Liver (tissue), 9 donors: Measurements from ENCODE around the gene TBX1. TPM values are rescaled to one million over a fixed set of nuclear protein-coding genes. Genes with fewer than 3 reads are reported as not detected.

Source experiments
- DNase-seq: peaks from one replicate; pipeline ENCODE4 v3.0.0-alpha.2; 2017; ENCODE audit warnings: low spot score
- H3K27ac ChIP-seq, 2 donors: one replicate each; pipeline ENCODE4 v1.7.0; 2013; ENCODE audit warnings: inconsistent platforms in 2 of 2, low read length in 2 of 2, control low read depth in 1 of 2, low read depth in 1 of 2, mild to moderate bottlenecking in 1 of 2
- H3K27me3 ChIP-seq, 4 donors: one replicate each; pipeline versions ENCODE4 v1.6.1 to v1.7.0; 2013; ENCODE audit warnings: low read length in 3 of 4, inconsistent platforms in 1 of 4, mild to moderate bottlenecking in 1 of 4, moderate library complexity in 1 of 4; ENCODE audit not compliant: control insufficient read depth in 4 of 4, insufficient read depth in 4 of 4
- H3K36me3 ChIP-seq, 4 donors: one replicate each; pipeline versions ENCODE4 v1.6.1 to v1.7.0; 2013; ENCODE audit warnings: low read length in 3 of 4, mild to moderate bottlenecking in 3 of 4, low read depth in 1 of 4, moderate library complexity in 1 of 4; ENCODE audit not compliant: control insufficient read depth in 4 of 4, insufficient read depth in 3 of 4
- H3K4me1 ChIP-seq, 4 donors: one replicate each; pipeline versions ENCODE4 v1.6.1 to v1.7.0; 2013; ENCODE audit warnings: low read length in 3 of 4, mild to moderate bottlenecking in 3 of 4, moderate library complexity in 1 of 4; ENCODE audit not compliant: control insufficient read depth in 4 of 4, insufficient read depth in 4 of 4
- H3K4me3 ChIP-seq, 3 donors: one replicate each; pipeline versions ENCODE4 v1.6.1 to v1.7.0; 2013; ENCODE audit warnings: low read length in 3 of 3, control low read depth in 1 of 3, low read depth in 1 of 3, mild to moderate bottlenecking in 1 of 3
- H3K9ac ChIP-seq, 2 donors: one replicate each; pipeline ENCODE4 v1.7.0; 2013; ENCODE audit warnings: low read length in 2 of 2, mild to moderate bottlenecking in 2 of 2, moderate library complexity in 2 of 2, control low read depth in 1 of 2, low read depth in 1 of 2
- H3K9me3 ChIP-seq, 4 donors: one replicate each; pipeline versions ENCODE4 v1.6.1 to v1.7.0; 2013; ENCODE audit warnings: low read length in 3 of 4; ENCODE audit not compliant: control insufficient read depth in 4 of 4
- EGR1 ChIP-seq, 2 donors: IDR thresholded peaks; 2 replicates each; pipeline ENCODE4 v1.6.1; 2016 to 2018; ENCODE audit warnings: antibody characterized with exemption in 2 of 2, low read depth in 2 of 2
- FOXA1 ChIP-seq: IDR thresholded peaks from 2 replicates; pipeline ENCODE4 v1.6.1; 2016; ENCODE audit warnings: antibody characterized with exemption
- FOXA2 ChIP-seq: IDR thresholded peaks from 2 replicates; pipeline ENCODE4 v1.6.1; 2016; ENCODE audit warnings: antibody characterized with exemption
- GABPA ChIP-seq, 2 donors: IDR thresholded peaks in 1 of 2; conservative IDR thresholded peaks in 1 of 2; 2 replicates each; pipeline ENCODE4 v1.6.1; 2016; ENCODE audit warnings: antibody characterized with exemption in 2 of 2, mild to moderate bottlenecking in 1 of 2, moderate library complexity in 1 of 2
- HNF4A ChIP-seq, 2 donors: conservative IDR thresholded peaks; 2 replicates each; pipeline ENCODE4 v1.6.1; 2016; ENCODE audit warnings: antibody characterized with exemption in 2 of 2, mild to moderate bottlenecking in 2 of 2
- HNF4G ChIP-seq: IDR thresholded peaks from 2 replicates; pipeline ENCODE4 v1.6.1; 2016; ENCODE audit warnings: antibody characterized with exemption
- JUND ChIP-seq, 2 donors: IDR thresholded peaks; 2 replicates each; pipeline ENCODE4 v1.6.1; 2016; ENCODE audit warnings: antibody characterized with exemption in 2 of 2
- NR2F2 ChIP-seq: IDR thresholded peaks from 2 replicates; pipeline ENCODE4 v1.6.1; 2016; ENCODE audit warnings: antibody characterized with exemption
- RAD21 ChIP-seq, 2 donors: IDR thresholded peaks; 2 replicates each; pipeline ENCODE4 v1.6.1; 2016; ENCODE audit warnings: antibody characterized with exemption in 2 of 2, mild to moderate bottlenecking in 2 of 2
- RXRA ChIP-seq, 2 donors: IDR thresholded peaks; 2 replicates each; pipeline ENCODE4 v1.6.1; 2017 to 2018; ENCODE audit warnings: antibody characterized with exemption in 2 of 2, mild to moderate bottlenecking in 1 of 2
- SP1 ChIP-seq: IDR thresholded peaks from 2 replicates; pipeline ENCODE4 v1.6.1; 2018; ENCODE audit warnings: antibody characterized with exemption, mild to moderate bottlenecking
- YY1 ChIP-seq: IDR thresholded peaks from 2 replicates; pipeline ENCODE4 v1.6.1; 2016; ENCODE audit warnings: antibody characterized with exemption, mild to moderate bottlenecking
- ZBTB33 ChIP-seq: IDR thresholded peaks from 2 replicates; pipeline ENCODE4 v1.6.1; 2016; ENCODE audit warnings: antibody characterized with exemption
- WGBS: extraction: QIAGEN DNeasy Blood & Tissue Kit; methylation state at CpG from one replicate; pipeline ENCODE4 v1.1.7; 2013; 5-methylcytosine and 5-hydroxymethylcytosine counted together
- polyA plus RNA-seq, 2 donors: library from polyadenylated mRNA; stranded (reverse) in 1 of 2; unstranded in 1 of 2; fragments of 200-250 nt in 1 of 2; fragments of >200 nt in 1 of 2; fragmentation: Nextera tagmentation in 1 of 2; extraction: Ambion mirVana in 1 of 2; gene quantifications; one replicate each; pipeline versions ENCODE4 v1.2.1 to v1.2.3, GENCODE V29; 2013 to 2015
- total RNA-seq, 2 donors: library from RNA; depleted of rRNA; stranded (reverse); fragments of >200 nt; gene quantifications; one replicate each; pipeline ENCODE4 v1.2.3, GENCODE V29; 2014
- TF ChIP-seq, protein P1 (sequence below): IDR thresholded peaks from 2 replicates; pipeline ENCODE4 v1.6.1; 2016; ENCODE audit warnings: antibody characterized with exemption
- TF ChIP-seq, protein P2 (sequence below): IDR thresholded peaks from 2 replicates; pipeline ENCODE4 v1.6.1; 2016; ENCODE audit warnings: antibody characterized with exemption
- TF ChIP-seq, protein P3 (sequence below): IDR thresholded peaks from 2 replicates; pipeline ENCODE4 v1.6.1; 2016; ENCODE audit warnings: antibody characterized with exemption, mild to moderate bottlenecking
- TF ChIP-seq, protein P4 (sequence below): fragments of 150-350 bp; IDR thresholded peaks from 2 replicates; pipeline ENCODE4 v1.5.1; 2017; ENCODE audit warnings: improper control_type of control experiment, low read depth, low read length; ENCODE audit not compliant: missing input control
- donor health status: healthy.
- donor health status: healthy.
- donor health status: healthy.
- donor health status: healthy.
- donor health status: healthy.

The TBX1 gene
- total and polyA plus RNA-seq, 4 donors = 0.17 to 0.18 TPM; not detected in 2

- 69% methylated on average over 31 of the region's 31 CpGs for WGBS
- H3K27me3 ChIP-seq = no peaks in the 10 kb centered on the region
- H3K4me1 ChIP-seq = no peaks in the 10 kb centered on the region
- H3K9me3 ChIP-seq = no peaks in the 10 kb centered on the region
- no peak overlapping the region for H3K4me3 ChIP-seq
- no peak for DNase-seq
- no peaks in the 10 kb centered on the region for H3K36me3 ChIP-seq
- no peak overlapping the region for H3K27ac ChIP-seq
- H3K9ac ChIP-seq = no peak overlapping the region
- TF ChIP-seq, protein P1, sequence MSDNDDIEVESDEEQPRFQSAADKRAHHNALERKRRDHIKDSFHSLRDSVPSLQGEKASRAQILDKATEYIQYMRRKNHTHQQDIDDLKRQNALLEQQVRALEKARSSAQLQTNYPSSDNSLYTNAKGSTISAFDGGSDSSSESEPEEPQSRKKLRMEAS = no peak
- TF ChIP-seq, protein P2, sequence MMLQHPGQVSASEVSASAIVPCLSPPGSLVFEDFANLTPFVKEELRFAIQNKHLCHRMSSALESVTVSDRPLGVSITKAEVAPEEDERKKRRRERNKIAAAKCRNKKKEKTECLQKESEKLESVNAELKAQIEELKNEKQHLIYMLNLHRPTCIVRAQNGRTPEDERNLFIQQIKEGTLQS = no peak
- no peak for TF ChIP-seq EGR1 (IDR thresholded peaks at IDR 0.05; ENCODE audit: low read depth in 2 of 2)
- TF ChIP-seq, protein P3, sequence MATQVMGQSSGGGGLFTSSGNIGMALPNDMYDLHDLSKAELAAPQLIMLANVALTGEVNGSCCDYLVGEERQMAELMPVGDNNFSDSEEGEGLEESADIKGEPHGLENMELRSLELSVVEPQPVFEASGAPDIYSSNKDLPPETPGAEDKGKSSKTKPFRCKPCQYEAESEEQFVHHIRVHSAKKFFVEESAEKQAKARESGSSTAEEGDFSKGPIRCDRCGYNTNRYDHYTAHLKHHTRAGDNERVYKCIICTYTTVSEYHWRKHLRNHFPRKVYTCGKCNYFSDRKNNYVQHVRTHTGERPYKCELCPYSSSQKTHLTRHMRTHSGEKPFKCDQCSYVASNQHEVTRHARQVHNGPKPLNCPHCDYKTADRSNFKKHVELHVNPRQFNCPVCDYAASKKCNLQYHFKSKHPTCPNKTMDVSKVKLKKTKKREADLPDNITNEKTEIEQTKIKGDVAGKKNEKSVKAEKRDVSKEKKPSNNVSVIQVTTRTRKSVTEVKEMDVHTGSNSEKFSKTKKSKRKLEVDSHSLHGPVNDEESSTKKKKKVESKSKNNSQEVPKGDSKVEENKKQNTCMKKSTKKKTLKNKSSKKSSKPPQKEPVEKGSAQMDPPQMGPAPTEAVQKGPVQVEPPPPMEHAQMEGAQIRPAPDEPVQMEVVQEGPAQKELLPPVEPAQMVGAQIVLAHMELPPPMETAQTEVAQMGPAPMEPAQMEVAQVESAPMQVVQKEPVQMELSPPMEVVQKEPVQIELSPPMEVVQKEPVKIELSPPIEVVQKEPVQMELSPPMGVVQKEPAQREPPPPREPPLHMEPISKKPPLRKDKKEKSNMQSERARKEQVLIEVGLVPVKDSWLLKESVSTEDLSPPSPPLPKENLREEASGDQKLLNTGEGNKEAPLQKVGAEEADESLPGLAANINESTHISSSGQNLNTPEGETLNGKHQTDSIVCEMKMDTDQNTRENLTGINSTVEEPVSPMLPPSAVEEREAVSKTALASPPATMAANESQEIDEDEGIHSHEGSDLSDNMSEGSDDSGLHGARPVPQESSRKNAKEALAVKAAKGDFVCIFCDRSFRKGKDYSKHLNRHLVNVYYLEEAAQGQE = no peak
- TF ChIP-seq RAD21 (IDR thresholded peaks at IDR 0.05) = no peak
- no peak for TF ChIP-seq NR2F2
- no peak for TF ChIP-seq FOXA1
- TF ChIP-seq ZBTB33 = no peak
- no peak for TF ChIP-seq YY1
These were observed 21.7 kb upstream of the TBX1 start for GRCh38 chr22:19738664-19739447.

DNA sequence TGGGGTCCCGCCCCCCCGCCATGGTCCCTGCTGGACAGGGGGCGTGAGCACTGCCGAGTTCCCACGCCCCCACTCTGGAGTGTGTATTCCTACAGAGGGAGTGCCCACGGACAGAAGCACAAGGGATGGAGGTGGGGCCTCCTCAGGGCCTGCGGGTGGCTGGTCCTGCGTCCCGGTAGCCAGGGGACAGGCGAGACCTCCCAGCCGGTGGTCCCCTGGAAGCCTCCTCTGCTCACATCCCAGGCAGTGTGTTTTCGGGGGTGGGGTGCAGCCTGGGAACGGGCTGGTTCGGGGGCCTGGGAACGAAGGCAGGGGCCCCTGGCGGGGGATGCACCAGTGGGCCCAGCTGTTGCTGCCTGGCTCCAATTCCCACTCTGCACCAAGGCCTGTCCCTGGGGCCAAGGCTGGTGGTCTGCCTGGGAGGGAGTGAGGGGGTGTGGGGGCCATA lies 21.1 kb upstream of the TBX1 start:
- H3K4me1 ChIP-seq = no peaks in the 10 kb centered on the region
- no peaks in the 10 kb centered on the region for H3K27me3 ChIP-seq
- no peak for DNase-seq
- no peaks in the 10 kb centered on the region for H3K36me3 ChIP-seq
- no peak overlapping the region for H3K4me3 ChIP-seq
- H3K9ac ChIP-seq = no peak overlapping the region
- H3K27ac ChIP-seq = no peak overlapping the region
- TF ChIP-seq NR2F2 (no peak), GABPA (IDR thresholded peaks at IDR 0.05 in 1 of 2, conservative IDR thresholded peaks at IDR 0.05 in 1 of 2) (no peak), SP1 (no peak), FOXA2 (no peak), YY1 (no peak), EGR1 (IDR thresholded peaks at IDR 0.05; ENCODE audit: low read depth in 2 of 2) (no peak), JUND (IDR thresholded peaks at IDR 0.05) (no peak), HNF4G (no peak), HNF4A (conservative IDR thresholded peaks at IDR 0.05) (no peak), RXRA (IDR thresholded peaks at IDR 0.05) (no peak)
- TF ChIP-seq, protein P4, sequence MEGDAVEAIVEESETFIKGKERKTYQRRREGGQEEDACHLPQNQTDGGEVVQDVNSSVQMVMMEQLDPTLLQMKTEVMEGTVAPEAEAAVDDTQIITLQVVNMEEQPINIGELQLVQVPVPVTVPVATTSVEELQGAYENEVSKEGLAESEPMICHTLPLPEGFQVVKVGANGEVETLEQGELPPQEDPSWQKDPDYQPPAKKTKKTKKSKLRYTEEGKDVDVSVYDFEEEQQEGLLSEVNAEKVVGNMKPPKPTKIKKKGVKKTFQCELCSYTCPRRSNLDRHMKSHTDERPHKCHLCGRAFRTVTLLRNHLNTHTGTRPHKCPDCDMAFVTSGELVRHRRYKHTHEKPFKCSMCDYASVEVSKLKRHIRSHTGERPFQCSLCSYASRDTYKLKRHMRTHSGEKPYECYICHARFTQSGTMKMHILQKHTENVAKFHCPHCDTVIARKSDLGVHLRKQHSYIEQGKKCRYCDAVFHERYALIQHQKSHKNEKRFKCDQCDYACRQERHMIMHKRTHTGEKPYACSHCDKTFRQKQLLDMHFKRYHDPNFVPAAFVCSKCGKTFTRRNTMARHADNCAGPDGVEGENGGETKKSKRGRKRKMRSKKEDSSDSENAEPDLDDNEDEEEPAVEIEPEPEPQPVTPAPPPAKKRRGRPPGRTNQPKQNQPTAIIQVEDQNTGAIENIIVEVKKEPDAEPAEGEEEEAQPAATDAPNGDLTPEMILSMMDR = no peak
- TF ChIP-seq, protein P2 = no peak
- WGBS = 77% methylated on average over 16 of the region's 16 CpGs
- no peaks in the 10 kb centered on the region for H3K9me3 ChIP-seq
